Caco-2 (cell line): ENCODE measurements around the gene FKBP14. TPM values are rescaled to one million over a fixed set of nuclear protein-coding genes. Genes with fewer than 3 reads are reported as not detected.

ENCODE experiments used
- BruUV-seq: library from RNA; stranded (reverse); fragments of 400-500 nt; replicated peaks from 2 replicates; lab custom pipeline; 2021; lab: Mats Ljungman, UMichigan
- CTCF ChIA-PET: fragments of 300-600 bp; sonication (Branson Sonifier 250); formaldehyde crosslinking; loops from one replicate; lab custom pipeline; 2022; ENCODE audit warnings: antibody characterized with exemption; lab: Charles Lee
- POLR2A ChIA-PET: fragments of 300-600 bp; sonication (Branson Sonifier 250); formaldehyde crosslinking; loops from one replicate; lab custom pipeline; 2022; ENCODE audit warnings: antibody characterized with exemption; lab: Charles Lee
- DNase-seq, 2 experiments: peaks; one replicate each; pipeline versions ENCODE4 v3.0.0 to v3.0.0-alpha.2; 2020 to 2022
- H3K27me3 ChIP-seq: replicated peaks from 2 replicates; pipeline ENCODE4 v1.6.0; 2011; ENCODE audit warnings: low read length; ENCODE audit not compliant: control insufficient read depth, insufficient read depth
- H3K36me3 ChIP-seq: 2 replicates; pipeline ENCODE4 v1.5.1; 2011; ENCODE audit warnings: low read length; ENCODE audit not compliant: control insufficient read depth, insufficient read depth
- H3K4me1 ChIP-seq: fragments of 250-450 bp; sonication (Bioruptor Pico); 2 replicates; pipeline ENCODE4 v1.5.1; 2020; ENCODE audit warnings: mild to moderate bottlenecking
- H3K4me3 ChIP-seq: 2 replicates; pipeline ENCODE4 v1.5.1; 2011; ENCODE audit warnings: low read depth, mild to moderate bottlenecking, control low read depth, low read length
- H3K9me3 ChIP-seq: fragments of 250-450 bp; sonication (Bioruptor Pico); 2 replicates; pipeline ENCODE4 v1.5.1; 2020; ENCODE audit warnings: mild to moderate bottlenecking, moderate library complexity
- H3K27ac Mint-ChIP-seq: one replicate; pipeline ENCODE4 v1.8.0; 2022; ENCODE audit warnings: mixed read lengths; ENCODE audit not compliant: unreplicated experiment
- H3K27me3 Mint-ChIP-seq: one replicate; pipeline ENCODE4 v1.8.0; 2022; ENCODE audit warnings: mixed read lengths; ENCODE audit not compliant: insufficient read depth, unreplicated experiment
- H3K36me3 Mint-ChIP-seq: one replicate; pipeline ENCODE4 v1.8.0; 2022; ENCODE audit warnings: mild to moderate bottlenecking, mixed read lengths; ENCODE audit not compliant: insufficient read depth, unreplicated experiment
- H3K4me1 Mint-ChIP-seq: one replicate; pipeline ENCODE4 v1.8.0; 2022; ENCODE audit warnings: low read depth, mixed read lengths; ENCODE audit not compliant: unreplicated experiment
- H3K4me3 Mint-ChIP-seq: one replicate; pipeline ENCODE4 v1.8.0; 2022; ENCODE audit warnings: mild to moderate bottlenecking, moderate library complexity, mixed read lengths; ENCODE audit not compliant: unreplicated experiment
- H3K9me3 Mint-ChIP-seq: one replicate; pipeline ENCODE4 v1.8.0; 2022; ENCODE audit warnings: mixed read lengths; ENCODE audit not compliant: unreplicated experiment
- intact Hi-C: fragments of 100-400 bp; cut with micrococcal nuclease; formaldehyde crosslinking; loops from one replicate; pipeline ENCODE4 v1.10.0; 2022; ENCODE audit not compliant: unreplicated experiment
- total RNA-seq: library from RNA; stranded (reverse); gene quantifications from 2 replicates; pipeline ENCODE4 v1.2.3, GENCODE V29; 2022
- TF ChIP-seq, protein P1 (sequence below), 2 experiments: fragments of 200-600 bp in 1 of 2; IDR thresholded peaks; 1 replicate in 1 of 2; 2 replicates in 1 of 2; pipeline versions ENCODE4 v1.5.1 to v1.8.0; 2011 to 2022; ENCODE audit warnings: antibody characterized with exemption in 1 of 2, control low read depth in 1 of 2, inconsistent platforms in 1 of 2, low read depth in 1 of 2, low read length in 1 of 2, mild to moderate bottlenecking in 1 of 2, moderate library complexity in 1 of 2; ENCODE audit not compliant: insufficient read depth in 1 of 2, severe bottlenecking in 1 of 2, unreplicated experiment in 1 of 2

FKBP14 gene
- total RNA-seq, 1 experiment from 2014 or later = 17.5 TPM

DNA sequence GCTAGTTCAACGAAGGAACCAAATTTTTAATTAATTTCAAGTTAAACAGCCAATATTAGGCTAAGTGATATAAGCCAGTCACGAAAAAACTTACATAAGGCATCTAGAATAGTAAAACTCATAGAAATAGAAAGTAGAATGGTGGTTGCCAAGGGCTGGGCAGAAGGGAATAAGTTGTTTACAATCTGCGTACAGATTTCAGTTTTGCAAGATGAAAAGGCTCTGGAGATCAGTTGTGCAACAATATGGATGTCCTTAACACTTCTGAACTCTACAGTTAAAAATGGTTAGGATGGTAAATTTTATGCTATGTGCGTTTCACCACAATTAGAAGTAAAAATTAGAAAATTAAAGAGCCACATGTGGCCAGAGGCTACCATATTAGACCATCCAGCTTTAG lies 50.2 kb downstream of the FKBP14 start:
- H3K4me3 Mint-ChIP-seq = no peak overlapping the region
- H3K27ac Mint-ChIP-seq = no peak overlapping the region
- CTCF ChIA-PET = interaction anchor here (0.7 kb wide), 1 partner anchor 1073 kb away, joined by 3 read pairs; no protein-coding TSS in a partner anchor

DNA sequence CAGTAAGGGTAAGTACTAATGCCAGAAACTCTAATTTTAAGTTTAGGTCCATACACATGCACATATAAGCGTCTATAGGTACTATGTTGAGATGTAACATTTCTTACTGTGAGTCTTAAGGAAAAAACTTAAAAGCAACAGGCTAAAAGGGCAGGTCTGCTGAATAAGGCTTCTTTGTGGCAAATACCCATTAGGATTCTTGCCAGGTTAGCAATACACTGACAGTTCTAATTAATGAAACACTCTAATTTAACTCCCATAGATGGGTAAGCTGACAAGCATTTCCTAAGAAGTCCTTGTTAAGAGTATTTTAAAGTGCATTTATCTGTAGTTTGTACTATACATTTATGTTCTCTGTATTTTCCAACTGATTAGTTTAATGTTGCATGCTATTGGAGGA lies 50.9 kb downstream of the FKBP14 start:
- H3K36me3 Mint-ChIP-seq = peaks cover 16% of the 10 kb centered on the region
- 0 out of 2 replicates have a peak, but pooled peaks cover 8% of the 10 kb centered on the region for H3K4me1 ChIP-seq
- no peaks in the 10 kb centered on the region for H3K9me3 ChIP-seq
- no peaks in the 10 kb centered on the region for H3K9me3 Mint-ChIP-seq
- no peak for DNase-seq
- ChIA-PET POLR2A (no interaction called here), CTCF (no interaction called here)
- intact Hi-C loops = no loop called here
- no TSS peak for BruUV-seq
- H3K4me3 Mint-ChIP-seq = no peak overlapping the region
- H3K36me3 ChIP-seq = no peaks in the 10 kb centered on the region; the same call in 1 of the 2 replicates
- H3K4me3 ChIP-seq = no peak overlapping the region
- no peaks in the 10 kb centered on the region for H3K27me3 ChIP-seq
- peaks cover 9% of the 10 kb centered on the region for H3K4me1 Mint-ChIP-seq
- no peak overlapping the region for H3K27ac Mint-ChIP-seq
- TF ChIP-seq, protein P1, sequence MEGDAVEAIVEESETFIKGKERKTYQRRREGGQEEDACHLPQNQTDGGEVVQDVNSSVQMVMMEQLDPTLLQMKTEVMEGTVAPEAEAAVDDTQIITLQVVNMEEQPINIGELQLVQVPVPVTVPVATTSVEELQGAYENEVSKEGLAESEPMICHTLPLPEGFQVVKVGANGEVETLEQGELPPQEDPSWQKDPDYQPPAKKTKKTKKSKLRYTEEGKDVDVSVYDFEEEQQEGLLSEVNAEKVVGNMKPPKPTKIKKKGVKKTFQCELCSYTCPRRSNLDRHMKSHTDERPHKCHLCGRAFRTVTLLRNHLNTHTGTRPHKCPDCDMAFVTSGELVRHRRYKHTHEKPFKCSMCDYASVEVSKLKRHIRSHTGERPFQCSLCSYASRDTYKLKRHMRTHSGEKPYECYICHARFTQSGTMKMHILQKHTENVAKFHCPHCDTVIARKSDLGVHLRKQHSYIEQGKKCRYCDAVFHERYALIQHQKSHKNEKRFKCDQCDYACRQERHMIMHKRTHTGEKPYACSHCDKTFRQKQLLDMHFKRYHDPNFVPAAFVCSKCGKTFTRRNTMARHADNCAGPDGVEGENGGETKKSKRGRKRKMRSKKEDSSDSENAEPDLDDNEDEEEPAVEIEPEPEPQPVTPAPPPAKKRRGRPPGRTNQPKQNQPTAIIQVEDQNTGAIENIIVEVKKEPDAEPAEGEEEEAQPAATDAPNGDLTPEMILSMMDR (IDR thresholded peaks at IDR 0.05; ENCODE audit: insufficient read depth in 1 of 2, low read depth in 1 of 2, low read length in 1 of 2, severe bottlenecking in 1 of 2, unreplicated experiment in 1 of 2) = no peak
- no peaks in the 10 kb centered on the region for H3K27me3 Mint-ChIP-seq

More for the DNA sequence above, 50.2 kb downstream of the FKBP14 start:
- Histone ChIP-seq H3K27me3 (no peaks in the 10 kb centered on the region), H3K4me1 (0 out of 2 replicates have a peak, but pooled peaks cover 8% of the 10 kb centered on the region), H3K36me3 (no peaks in the 10 kb centered on the region), H3K9me3 (no peaks in the 10 kb centered on the region), H3K4me3 (no peak overlapping the region)
- Mint-ChIP-seq H3K36me3 (peaks cover 17% of the 10 kb centered on the region), H3K9me3 (no peaks in the 10 kb centered on the region), H3K27me3 (no peaks in the 10 kb centered on the region), H3K4me1 (peaks cover 5% of the 10 kb centered on the region)
- TF ChIP-seq, protein P1 (IDR thresholded peaks at IDR 0.05; ENCODE audit: insufficient read depth in 1 of 2, low read depth in 1 of 2, low read length in 1 of 2, severe bottlenecking in 1 of 2, unreplicated experiment in 1 of 2) = no peak
- POLR2A ChIA-PET = no interaction called here
- DNase-seq = no peak
- intact Hi-C loops = no loop called here
- no TSS peak for BruUV-seq

DNA sequence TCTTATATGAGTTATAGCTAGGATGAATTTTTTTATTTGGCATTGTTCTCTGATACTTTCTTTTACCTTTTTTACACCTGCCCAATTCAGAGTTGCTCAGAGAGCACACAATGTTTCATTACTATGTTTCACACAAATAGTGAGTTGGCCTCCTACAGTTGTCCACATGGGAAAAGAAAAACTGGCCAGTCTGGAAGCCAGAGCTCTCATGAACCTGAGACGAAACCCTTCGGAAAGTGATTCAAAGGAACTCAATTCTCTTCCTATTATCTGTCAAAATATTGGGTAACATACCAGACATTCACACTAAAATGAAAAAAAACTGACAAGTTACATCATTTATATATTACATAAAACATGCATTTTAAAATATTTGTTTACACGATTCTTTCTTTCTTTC lies 52.2 kb downstream of the FKBP14 start:
- no TSS peak for BruUV-seq
- no peaks in the 10 kb centered on the region for H3K9me3 Mint-ChIP-seq
- peaks cover 18% of the 10 kb centered on the region for H3K36me3 Mint-ChIP-seq
- DNase-seq = no peak
- Histone ChIP-seq H3K36me3 (no peaks in the 10 kb centered on the region; the same call in 1 of the 2 replicates), H3K4me3 (no peak overlapping the region), H3K4me1 (0 out of 2 replicates have a peak, but pooled peaks cover 8% of the 10 kb centered on the region), H3K9me3 (no peaks in the 10 kb centered on the region), H3K27me3 (no peaks in the 10 kb centered on the region)
- no peak overlapping the region for H3K27ac Mint-ChIP-seq
- CTCF ChIA-PET = no interaction called here
- TF ChIP-seq, protein P1 (IDR thresholded peaks at IDR 0.05; ENCODE audit: insufficient read depth in 1 of 2, low read depth in 1 of 2, low read length in 1 of 2, severe bottlenecking in 1 of 2, unreplicated experiment in 1 of 2) = no peak
- POLR2A ChIA-PET = no interaction called here
- no peaks in the 10 kb centered on the region for H3K27me3 Mint-ChIP-seq
- no peak overlapping the region for H3K4me3 Mint-ChIP-seq
- peaks cover 21% of the 10 kb centered on the region for H3K4me1 Mint-ChIP-seq
- intact Hi-C loops = no loop called here
